Measurements from ENCODE around the gene IZUMO4.
"Not testable (repeated sequence)": the region's sequence is repeated elsewhere in the genome, so short reads cannot be mapped to it uniquely, and the experiment has no call there.

IZUMO4 gene

GRCh38 chr19:2119921-2120785 lies 23.4 kb downstream of the IZUMO4 start:
- Mint-ChIP-seq H3K4me1 (ENCODE audit: low read depth) (no peaks in the 10 kb centered on the region), H3K9me3 (ENCODE audit: low read depth) (no peaks in the 10 kb centered on the region), H3K36me3 (no peaks in the 10 kb centered on the region), H3K27ac (no peak overlapping the region), H3K27me3 (no peaks in the 10 kb centered on the region), H3K4me3 (no peak overlapping the region)

- no peaks in the 10 kb centered on the region for H3K9me3 Mint-ChIP-seq (ENCODE audit: low read depth)
- no peaks in the 10 kb centered on the region for H3K36me3 Mint-ChIP-seq
- H3K4me3 Mint-ChIP-seq = no peak overlapping the region
- no peak overlapping the region for H3K27ac Mint-ChIP-seq
- H3K27me3 Mint-ChIP-seq = no peaks in the 10 kb centered on the region
- no peaks in the 10 kb centered on the region for H3K4me1 Mint-ChIP-seq (ENCODE audit: low read depth)
These were observed 24.1 kb downstream of the IZUMO4 start for GRCh38 chr19:2120821-2121220.

GRCh38 chr19:2121416-2122051 lies 24.8 kb downstream of the IZUMO4 start:
- Mint-ChIP-seq H3K4me3 (no peak overlapping the region), H3K36me3 (no peaks in the 10 kb centered on the region), H3K4me1 (ENCODE audit: low read depth) (no peaks in the 10 kb centered on the region), H3K27me3 (no peaks in the 10 kb centered on the region), H3K9me3 (ENCODE audit: low read depth) (no peaks in the 10 kb centered on the region), H3K27ac (no peak overlapping the region)

- Mint-ChIP-seq H3K9me3 (ENCODE audit: low read depth) (no peaks in the 10 kb centered on the region), H3K4me3 (no peak overlapping the region), H3K36me3 (no peaks in the 10 kb centered on the region)
These were observed 25.5 kb downstream of the IZUMO4 start for GRCh38 chr19:2122251-2122650.

GRCh38 chr19:2122982-2123381 lies 26.3 kb downstream of the IZUMO4 start:
- no peaks in the 10 kb centered on the region for H3K27me3 Mint-ChIP-seq
- H3K27ac Mint-ChIP-seq = no peak overlapping the region
- no peaks in the 10 kb centered on the region for H3K4me1 Mint-ChIP-seq (ENCODE audit: low read depth)
- no peak overlapping the region for H3K4me3 Mint-ChIP-seq
- H3K36me3 Mint-ChIP-seq = no peaks in the 10 kb centered on the region
- H3K9me3 Mint-ChIP-seq (ENCODE audit: low read depth) = no peaks in the 10 kb centered on the region

More at GRCh38 chr19:2122251-2122650, 25.5 kb downstream of the IZUMO4 start:
- H3K27ac Mint-ChIP-seq = no peak overlapping the region
- no peaks in the 10 kb centered on the region for H3K27me3 Mint-ChIP-seq
- H3K4me1 Mint-ChIP-seq (ENCODE audit: low read depth) = no peaks in the 10 kb centered on the region

GRCh38 chr19:2123682-2124387 lies 27.1 kb downstream of the IZUMO4 start:
- no peak overlapping the region for H3K27ac Mint-ChIP-seq
- H3K9me3 Mint-ChIP-seq (ENCODE audit: low read depth) = no peaks in the 10 kb centered on the region
- H3K4me3 Mint-ChIP-seq = no peak overlapping the region
- no peaks in the 10 kb centered on the region for H3K36me3 Mint-ChIP-seq
- no peaks in the 10 kb centered on the region for H3K4me1 Mint-ChIP-seq (ENCODE audit: low read depth)
- H3K27me3 Mint-ChIP-seq = no peaks in the 10 kb centered on the region

- H3K27me3 Mint-ChIP-seq = no peaks in the 10 kb centered on the region
- no peaks in the 10 kb centered on the region for H3K9me3 Mint-ChIP-seq (ENCODE audit: low read depth)
- H3K27ac Mint-ChIP-seq = no peak overlapping the region
- H3K4me3 Mint-ChIP-seq = no peak overlapping the region
- no peaks in the 10 kb centered on the region for H3K4me1 Mint-ChIP-seq (ENCODE audit: low read depth)
- no peaks in the 10 kb centered on the region for H3K36me3 Mint-ChIP-seq
These were observed 30.3 kb downstream of the IZUMO4 start for GRCh38 chr19:2126879-2127518.

GRCh38 chr19:2127758-2128157 lies 31.0 kb downstream of the IZUMO4 start:
- Mint-ChIP-seq H3K27me3 (no peaks in the 10 kb centered on the region), H3K9me3 (ENCODE audit: low read depth) (no peaks in the 10 kb centered on the region), H3K4me3 (no peak overlapping the region), H3K27ac (no peak overlapping the region), H3K4me1 (ENCODE audit: low read depth) (no peaks in the 10 kb centered on the region), H3K36me3 (no peaks in the 10 kb centered on the region)

GRCh38 chr19:2128252-2128651 lies 31.5 kb downstream of the IZUMO4 start:
- H3K36me3 Mint-ChIP-seq; H3K27ac Mint-ChIP-seq; H3K4me1 Mint-ChIP-seq (ENCODE audit: low read depth); H3K9me3 Mint-ChIP-seq (ENCODE audit: low read depth); H3K4me3 Mint-ChIP-seq; H3K27me3 Mint-ChIP-seq: not testable (repeated sequence)

- peaks cover 2% of the 10 kb centered on the region for H3K36me3 Mint-ChIP-seq
- H3K27ac Mint-ChIP-seq = no peak overlapping the region
- no peak overlapping the region for H3K4me3 Mint-ChIP-seq
- no peaks in the 10 kb centered on the region for H3K9me3 Mint-ChIP-seq (ENCODE audit: low read depth)
- H3K27me3 Mint-ChIP-seq = no peaks in the 10 kb centered on the region
- no peaks in the 10 kb centered on the region for H3K4me1 Mint-ChIP-seq (ENCODE audit: low read depth)
These were observed 32.3 kb downstream of the IZUMO4 start for GRCh38 chr19:2129022-2129421.

- no peaks in the 10 kb centered on the region for H3K4me1 Mint-ChIP-seq (ENCODE audit: low read depth)
- H3K36me3 Mint-ChIP-seq = peaks cover 2% of the 10 kb centered on the region
- no peak overlapping the region for H3K27ac Mint-ChIP-seq
- H3K27me3 Mint-ChIP-seq = no peaks in the 10 kb centered on the region
- H3K4me3 Mint-ChIP-seq = no peak overlapping the region
- no peaks in the 10 kb centered on the region for H3K9me3 Mint-ChIP-seq (ENCODE audit: low read depth)
These were observed 32.8 kb downstream of the IZUMO4 start for GRCh38 chr19:2129486-2129885.

- no peaks in the 10 kb centered on the region for H3K4me1 Mint-ChIP-seq (ENCODE audit: low read depth)
These were observed 33.4 kb downstream of the IZUMO4 start for GRCh38 chr19:2129892-2130770.

GRCh38 chr19:2131012-2131975 lies 34.6 kb downstream of the IZUMO4 start:
- not testable (repeated sequence) for H3K36me3 Mint-ChIP-seq; H3K4me3 Mint-ChIP-seq; H3K4me1 Mint-ChIP-seq (ENCODE audit: low read depth); H3K9me3 Mint-ChIP-seq (ENCODE audit: low read depth); H3K27me3 Mint-ChIP-seq; H3K27ac Mint-ChIP-seq

More at GRCh38 chr19:2129892-2130770, 33.4 kb downstream of the IZUMO4 start:
- no peaks in the 10 kb centered on the region for H3K27me3 Mint-ChIP-seq
- no peak overlapping the region for H3K27ac Mint-ChIP-seq
- H3K9me3 Mint-ChIP-seq (ENCODE audit: low read depth) = no peaks in the 10 kb centered on the region
- peaks cover 2% of the 10 kb centered on the region for H3K36me3 Mint-ChIP-seq
- no peak overlapping the region for H3K4me3 Mint-ChIP-seq
